A549 treated with Mapracorat at 1 μM for 4 hours (cell line): Measurements from ENCODE around the gene NMUR2. TPM values are rescaled to one million over a fixed set of nuclear protein-coding genes. Genes with fewer than 3 reads are reported as not detected.

Experiments used
- total RNA-seq: library from RNA; stranded (reverse); fragments of 200-300 nt; extraction: Qiagen RNA extraction; gene quantifications from 5 replicates; pipeline ENCODE4 v1.2.3, GENCODE V29; 2022

NMUR2 gene
- total RNA-seq, result 0.08 to 0.21 TPM (median 0.09 TPM) in 4 of 5 replicates, not detected in the other

GRCh38 chr5:152405145-152405544 lies at the start of gene NMUR2:
TSS of gene NMUR2 (minus strand) at chr5:152405279. CDS start at chr5:152405113, 166 bp downstream.

